ENCODE data around the gene PHKG2.
"Not testable (repeated sequence)": the region's sequence is repeated elsewhere in the genome, so short reads cannot be mapped to it uniquely, and the experiment has no call there.

PHKG2 gene

GRCh38 chr16:30747799-30748633 is at the start of gene PHKG2:
Gene PHKG2 (plus strand): TSS chr16:30748425. CDS start chr16:30748821, 396 bp downstream.
- DNase-seq (ENCODE audit: low spot score), result peak; percentile 96

GRCh38 chr16:30698816-30699614 is 49.2 kb upstream of the PHKG2 start, which contains the start of gene SRCAP:
Gene SRCAP (plus strand): TSS chr16:30699171. CDS start chr16:30700825, 1,654 bp downstream.
- peak; percentile 94 for DNase-seq (ENCODE audit: low spot score)

- DNase-seq (ENCODE audit: low spot score), result no peak
Measured at GRCh38 chr16:30699615-30700099, 48.6 kb upstream of the PHKG2 start.

GRCh38 chr16:30700491-30700890 is 47.7 kb upstream of the PHKG2 start:
- DNase-seq (ENCODE audit: low spot score), result no peak

GRCh38 chr16:30700971-30701370 is 47.3 kb upstream of the PHKG2 start:
- no peak for DNase-seq (ENCODE audit: low spot score)

GRCh38 chr16:30703071-30703470 is 45.2 kb upstream of the PHKG2 start:
- DNase-seq (ENCODE audit: low spot score), result not testable (repeated sequence)

- no peak for DNase-seq (ENCODE audit: low spot score)
Measured at GRCh38 chr16:30703971-30704370, 44.3 kb upstream of the PHKG2 start.

- no peak for DNase-seq (ENCODE audit: low spot score)
Measured at GRCh38 chr16:30706046-30706445, 42.2 kb upstream of the PHKG2 start.

GRCh38 chr16:30710971-30711370 is 37.3 kb upstream of the PHKG2 start:
- no peak for DNase-seq (ENCODE audit: low spot score)

- no peak for DNase-seq (ENCODE audit: low spot score)
Measured at GRCh38 chr16:30711712-30712111, 36.5 kb upstream of the PHKG2 start.

- DNase-seq (ENCODE audit: low spot score), result no peak
Measured at GRCh38 chr16:30715750-30716445, 32.3 kb upstream of the PHKG2 start.

- no peak for DNase-seq (ENCODE audit: low spot score)
Measured at GRCh38 chr16:30720086-30720485, 28.1 kb upstream of the PHKG2 start.

GRCh38 chr16:30720694-30721093 is 27.5 kb upstream of the PHKG2 start:
- no peak for DNase-seq (ENCODE audit: low spot score)

- no peak for DNase-seq (ENCODE audit: low spot score)
Measured at GRCh38 chr16:30721167-30721566, 27.1 kb upstream of the PHKG2 start.

GRCh38 chr16:30721606-30722005 is 26.6 kb upstream of the PHKG2 start:
- no peak for DNase-seq (ENCODE audit: low spot score)

- DNase-seq (ENCODE audit: low spot score), result peak; percentile 37
Measured at GRCh38 chr16:30722443-30722842, 25.8 kb upstream of the PHKG2 start.

- DNase-seq (ENCODE audit: low spot score), result no peak
Measured at GRCh38 chr16:30722916-30723315, 25.3 kb upstream of the PHKG2 start.

GRCh38 chr16:30723725-30724355 is 24.4 kb upstream of the PHKG2 start:
- no peak for DNase-seq (ENCODE audit: low spot score)

- DNase-seq (ENCODE audit: low spot score), result no peak
Measured at GRCh38 chr16:30724641-30725417, 23.4 kb upstream of the PHKG2 start.

- DNase-seq (ENCODE audit: low spot score), result no peak
Measured at GRCh38 chr16:30725418-30725792, 22.8 kb upstream of the PHKG2 start.

GRCh38 chr16:30728321-30728720 is 19.9 kb upstream of the PHKG2 start:
- DNase-seq (ENCODE audit: low spot score), result no peak

Data from iPS-NIHi11 (cell line).